Hepatocyte (in vitro differentiated cells): ENCODE results near the gene MEGF11.

Experiments used
- CTCF ChIP-seq: fragments of 200-600 bp; sonication (generic); IDR thresholded peaks from 2 replicates; pipeline ENCODE4 v1.5.1; 2016; ENCODE audit warnings: antibody characterized with exemption, mild to moderate bottlenecking; ENCODE audit not compliant: poor library complexity
- EZH2 ChIP-seq: fragments of 200-600 bp; sonication (generic); IDR thresholded peaks from 2 replicates; pipeline ENCODE4 v1.6.1; 2016; ENCODE audit warnings: antibody characterized with exemption, mild to moderate bottlenecking, borderline replicate concordance
- EZH2phosphoT487 ChIP-seq: fragments of 200-600 bp; sonication (generic); IDR thresholded peaks from one replicate; pipeline ENCODE4 v1.6.1; 2018; ENCODE audit warnings: antibody characterized with exemption, mild to moderate bottlenecking, low read depth, moderate library complexity; ENCODE audit not compliant: unreplicated experiment, severe bottlenecking

DNA sequence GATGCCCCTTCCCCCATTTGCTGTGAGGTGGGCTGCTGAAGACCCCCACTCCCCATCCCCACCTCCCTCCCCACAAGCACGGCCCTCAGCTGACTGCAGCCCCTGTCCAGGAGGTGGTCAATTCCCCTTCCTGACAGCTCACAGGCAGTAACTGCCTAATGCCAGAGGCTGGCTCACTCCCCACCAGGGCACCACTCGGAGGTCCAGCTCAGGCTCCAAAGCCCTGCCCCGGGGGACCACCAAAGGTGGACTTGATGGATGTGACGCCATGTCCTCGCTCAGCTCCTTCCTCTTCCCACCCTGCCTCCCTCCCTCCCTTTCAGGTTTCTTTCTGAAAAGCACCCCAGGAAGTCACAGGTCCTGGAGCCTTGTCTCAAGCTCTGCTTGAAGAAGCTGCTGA is 82.8 kb downstream of the MEGF11 start:
- no peak for TF ChIP-seq CTCF
- no peak for TF ChIP-seq EZH2
- TF ChIP-seq EZH2phosphoT487: no peak
